Astrocyte (in vitro differentiated cells and primary cell): ENCODE measurements around the gene ATP2C2. TPM values are rescaled to one million over a fixed set of nuclear protein-coding genes. Genes with fewer than 3 reads are reported as not detected.

Experiments
- DNase-seq: peaks from one replicate; pipeline ENCODE4 v3.0.0-alpha.2; 2010; ENCODE audit warnings: low read depth
- FAIRE-seq: peaks from 2 replicates; lab custom pipeline; 2011; peaks lifted over from hg19 to GRCh38; lab: Jason Lieb, UNC
- H2AFZ ChIP-seq: 2 replicates; pipeline ENCODE4 v1.6.0; 2012; ENCODE audit warnings: low read depth, low read length, inconsistent platforms
- H3K27ac ChIP-seq: 2 replicates; pipeline ENCODE4 v1.5.1; 2011; ENCODE audit warnings: low read depth, low read length, inconsistent platforms
- H3K27me3 ChIP-seq: 2 replicates; pipeline ENCODE4 v1.6.0; 2011; ENCODE audit warnings: low read length, inconsistent platforms; ENCODE audit not compliant: insufficient read depth
- H3K36me3 ChIP-seq: 2 replicates; pipeline ENCODE4 v1.5.1; 2011; ENCODE audit warnings: low read length, inconsistent platforms; ENCODE audit not compliant: insufficient read depth
- H3K4me1 ChIP-seq: 2 replicates; pipeline ENCODE4 v1.5.1; 2011; ENCODE audit warnings: low read length, inconsistent platforms; ENCODE audit not compliant: insufficient read depth
- H3K4me2 ChIP-seq: 2 replicates; pipeline ENCODE4 v1.6.0; 2012; ENCODE audit warnings: low read length, inconsistent platforms
- H3K4me3 ChIP-seq: 2 replicates; pipeline ENCODE4 v1.5.1; 2011; ENCODE audit warnings: low read depth, mild to moderate bottlenecking, low read length, inconsistent platforms; ENCODE audit not compliant: insufficient read depth
- H3K79me2 ChIP-seq: 2 replicates; pipeline ENCODE4 v1.6.0; 2012; ENCODE audit warnings: mild to moderate bottlenecking, low read length, inconsistent platforms; ENCODE audit not compliant: insufficient read depth
- H3K9ac ChIP-seq: 2 replicates; pipeline ENCODE4 v1.6.0; 2012; ENCODE audit warnings: mild to moderate bottlenecking, low read length, inconsistent platforms
- H3K9me3 ChIP-seq: 2 replicates; pipeline ENCODE4 v1.5.1; 2012; ENCODE audit warnings: low read depth, mild to moderate bottlenecking, low read length, inconsistent platforms; ENCODE audit not compliant: insufficient read depth
- H4K20me1 ChIP-seq: 2 replicates; pipeline ENCODE4 v1.6.0; 2012; ENCODE audit warnings: low read length, inconsistent platforms; ENCODE audit not compliant: insufficient read depth
- H3K27ac Mint-ChIP-seq: one replicate; pipeline ENCODE4 v1.8.0; 2021; ENCODE audit warnings: mild to moderate bottlenecking, mixed read lengths; ENCODE audit not compliant: unreplicated experiment
- H3K27me3 Mint-ChIP-seq: one replicate; pipeline ENCODE4 v1.8.0; 2021; ENCODE audit warnings: low read depth, mixed read lengths; ENCODE audit not compliant: unreplicated experiment
- H3K36me3 Mint-ChIP-seq: one replicate; pipeline ENCODE4 v1.8.0; 2021; ENCODE audit warnings: low read depth, mixed read lengths; ENCODE audit not compliant: unreplicated experiment
- H3K4me1 Mint-ChIP-seq: one replicate; pipeline ENCODE4 v1.8.0; 2021; ENCODE audit warnings: low read depth, mixed read lengths; ENCODE audit not compliant: unreplicated experiment
- H3K4me3 Mint-ChIP-seq: one replicate; pipeline ENCODE4 v1.8.0; 2021; ENCODE audit warnings: mild to moderate bottlenecking, moderate library complexity, mixed read lengths; ENCODE audit not compliant: unreplicated experiment
- H3K9me3 Mint-ChIP-seq: one replicate; pipeline ENCODE4 v1.8.0; 2021; ENCODE audit warnings: mild to moderate bottlenecking, mixed read lengths; ENCODE audit not compliant: unreplicated experiment
- EZH2 ChIP-seq: IDR thresholded peaks from 2 replicates; pipeline ENCODE4 v1.6.1; 2012; ENCODE audit warnings: mild to moderate bottlenecking, low read length, inconsistent platforms; ENCODE audit not compliant: insufficient read depth
- total RNA-seq: library from RNA; stranded (reverse); gene quantifications from 2 replicates; pipeline ENCODE4 v1.2.1, GENCODE V29; 2021
- TF ChIP-seq, protein P1 (sequence below): IDR thresholded peaks from 2 replicates; pipeline ENCODE4 v1.5.1; 2011; ENCODE audit warnings: low read depth, mild to moderate bottlenecking, inconsistent platforms, low read length, moderate library complexity; ENCODE audit not compliant: insufficient read depth

Gene ATP2C2
- total RNA-seq, 1 donor from 2014 or later = 0.41 TPM

DNA sequence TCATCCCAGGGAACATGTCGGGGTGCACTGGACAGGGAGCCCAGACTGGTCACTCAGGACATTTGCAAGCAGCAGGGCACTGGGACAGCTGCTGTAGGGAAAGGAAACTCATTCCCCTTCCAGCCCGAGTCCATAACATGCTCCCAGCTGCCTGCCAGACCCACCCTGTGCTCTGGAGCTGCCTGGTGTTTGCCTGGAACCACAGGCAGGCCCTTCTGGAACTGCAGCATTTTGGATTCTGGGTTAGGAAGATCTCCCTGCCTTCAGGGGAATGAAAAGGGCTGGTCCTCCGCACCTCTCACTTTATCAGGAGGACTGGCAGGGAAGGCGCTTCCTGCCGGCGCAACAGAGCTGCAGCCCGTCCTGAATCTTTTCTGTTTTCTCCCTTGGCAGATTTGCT is 94.9 kb downstream of the ATP2C2 start:
- Histone ChIP-seq H3K4me2 (no peak overlapping the region), H3K4me3 (no peak overlapping the region), H3K9ac (no peak overlapping the region), H3K9me3 (peaks cover 2% of the 10 kb centered on the region), H3K27ac (no peak overlapping the region), H3K27me3 (no peaks in the 10 kb centered on the region), H3K4me1 (no peaks in the 10 kb centered on the region), H2AFZ (no peak overlapping the region), H3K36me3 (peaks cover 17% of the 10 kb centered on the region), H4K20me1 (peaks cover 37% of the 10 kb centered on the region), H3K79me2 (no peaks in the 10 kb centered on the region)
- TF ChIP-seq, protein P1, sequence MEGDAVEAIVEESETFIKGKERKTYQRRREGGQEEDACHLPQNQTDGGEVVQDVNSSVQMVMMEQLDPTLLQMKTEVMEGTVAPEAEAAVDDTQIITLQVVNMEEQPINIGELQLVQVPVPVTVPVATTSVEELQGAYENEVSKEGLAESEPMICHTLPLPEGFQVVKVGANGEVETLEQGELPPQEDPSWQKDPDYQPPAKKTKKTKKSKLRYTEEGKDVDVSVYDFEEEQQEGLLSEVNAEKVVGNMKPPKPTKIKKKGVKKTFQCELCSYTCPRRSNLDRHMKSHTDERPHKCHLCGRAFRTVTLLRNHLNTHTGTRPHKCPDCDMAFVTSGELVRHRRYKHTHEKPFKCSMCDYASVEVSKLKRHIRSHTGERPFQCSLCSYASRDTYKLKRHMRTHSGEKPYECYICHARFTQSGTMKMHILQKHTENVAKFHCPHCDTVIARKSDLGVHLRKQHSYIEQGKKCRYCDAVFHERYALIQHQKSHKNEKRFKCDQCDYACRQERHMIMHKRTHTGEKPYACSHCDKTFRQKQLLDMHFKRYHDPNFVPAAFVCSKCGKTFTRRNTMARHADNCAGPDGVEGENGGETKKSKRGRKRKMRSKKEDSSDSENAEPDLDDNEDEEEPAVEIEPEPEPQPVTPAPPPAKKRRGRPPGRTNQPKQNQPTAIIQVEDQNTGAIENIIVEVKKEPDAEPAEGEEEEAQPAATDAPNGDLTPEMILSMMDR = no peak
- no peak for TF ChIP-seq EZH2
- H3K4me3 Mint-ChIP-seq = no peak overlapping the region
- DNase-seq (no peak), FAIRE-seq (no peak)
- H3K27ac Mint-ChIP-seq = no peak overlapping the region
- H3K9me3 Mint-ChIP-seq = peaks cover 11% of the 10 kb centered on the region
- H3K27me3 Mint-ChIP-seq = no peaks in the 10 kb centered on the region
- H3K36me3 Mint-ChIP-seq = peaks cover 54% of the 10 kb centered on the region
- no peaks in the 10 kb centered on the region for H3K4me1 Mint-ChIP-seq

DNA sequence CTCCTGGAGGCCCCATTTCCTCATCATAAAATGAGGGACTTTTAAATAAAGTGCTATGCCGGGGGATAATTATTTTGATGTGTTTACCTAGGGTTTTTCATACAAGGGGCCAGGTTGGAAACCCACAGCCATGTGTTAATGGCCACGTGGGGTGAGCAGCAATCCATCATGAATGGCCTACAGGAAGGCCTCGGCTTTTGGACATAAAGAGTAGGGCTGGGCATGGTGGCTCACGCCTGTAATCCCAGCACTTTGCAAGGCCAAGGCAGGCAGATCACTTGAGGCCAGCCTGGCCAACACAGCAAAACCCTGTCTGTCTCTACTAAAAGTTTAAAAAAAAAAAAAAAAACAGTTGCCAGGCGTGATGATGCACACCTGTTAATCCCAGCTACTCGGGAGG is 95.8 kb downstream of the ATP2C2 start:
- peaks cover 17% of the 10 kb centered on the region for H3K36me3 ChIP-seq
- TF ChIP-seq EZH2 = no peak
- TF ChIP-seq, protein P1 = no peak
- Mint-ChIP-seq H3K27ac (no peak overlapping the region), H3K4me1 (no peaks in the 10 kb centered on the region), H3K36me3 (peaks cover 48% of the 10 kb centered on the region), H3K9me3 (peaks cover 11% of the 10 kb centered on the region), H3K27me3 (no peaks in the 10 kb centered on the region), H3K4me3 (no peak overlapping the region)
- no peaks in the 10 kb centered on the region for H3K4me1 ChIP-seq
- H4K20me1 ChIP-seq = peaks cover 37% of the 10 kb centered on the region
- H3K9ac ChIP-seq = no peak overlapping the region
- DNase-seq = no peak
- H2AFZ ChIP-seq = no peak overlapping the region
- H3K79me2 ChIP-seq = no peaks in the 10 kb centered on the region
- no peak for FAIRE-seq
- no peak overlapping the region for H3K4me3 ChIP-seq
- H3K27ac ChIP-seq = no peak overlapping the region
- no peaks in the 10 kb centered on the region for H3K27me3 ChIP-seq
- peaks cover 2% of the 10 kb centered on the region for H3K9me3 ChIP-seq
- H3K4me2 ChIP-seq = no peak overlapping the region

DNA sequence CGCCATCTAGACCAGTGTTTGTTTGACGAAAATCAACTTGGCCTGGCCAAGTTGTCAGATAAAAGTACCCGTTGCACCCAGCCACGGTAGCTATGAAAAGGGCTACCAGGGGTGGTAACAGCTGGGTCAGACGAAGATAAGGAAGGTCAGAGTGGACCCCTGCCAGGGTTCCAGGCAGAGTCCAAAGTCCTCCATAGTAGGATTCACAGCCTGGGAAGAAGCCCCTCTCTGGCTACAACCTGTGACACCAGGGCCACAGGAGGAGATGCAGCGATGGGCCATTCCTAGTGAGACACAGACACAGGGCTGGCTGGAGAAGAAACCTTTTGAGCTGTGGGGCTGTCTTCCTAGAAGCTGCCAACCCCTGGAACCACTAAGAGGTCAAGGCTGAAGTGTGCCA is 96.8 kb downstream of the ATP2C2 start:
- peaks cover 42% of the 10 kb centered on the region for H3K36me3 Mint-ChIP-seq
- Histone ChIP-seq H3K9me3 (peaks cover 2% of the 10 kb centered on the region), H3K4me3 (no peak overlapping the region), H3K27me3 (no peaks in the 10 kb centered on the region), H3K4me1 (no peaks in the 10 kb centered on the region), H4K20me1 (peaks cover 37% of the 10 kb centered on the region), H3K79me2 (no peaks in the 10 kb centered on the region), H2AFZ (no peak overlapping the region), H3K9ac (no peak overlapping the region), H3K36me3 (peaks cover 17% of the 10 kb centered on the region), H3K27ac (no peak overlapping the region), H3K4me2 (no peak overlapping the region)
- H3K9me3 Mint-ChIP-seq = peaks cover 11% of the 10 kb centered on the region
- H3K27me3 Mint-ChIP-seq = no peaks in the 10 kb centered on the region
- no peak for TF ChIP-seq EZH2
- TF ChIP-seq, protein P1 = no peak
- H3K27ac Mint-ChIP-seq = no peak overlapping the region
- FAIRE-seq (no peak), DNase-seq (no peak)
- H3K4me1 Mint-ChIP-seq = no peaks in the 10 kb centered on the region
- H3K4me3 Mint-ChIP-seq = no peak overlapping the region
